T47D (cell line): ENCODE measurements around the gene OR8B4.
"Not testable (repeated sequence)": the region's sequence is repeated elsewhere in the genome, so short reads cannot be mapped to it uniquely, and the experiment has no call there.

Experiments used
- DNase-seq, 2 experiments: peaks; one replicate each; pipeline versions ENCODE4 v3.0.0 to v3.0.0-alpha.2; 2011 to 2012; ENCODE audit warnings: low read depth in 1 of 2, low spot score in 1 of 2
- JUND ChIP-seq: IDR thresholded peaks from 2 replicates; pipeline ENCODE4 v1.6.1; 2012; ENCODE audit warnings: low read depth
- in situ Hi-C: cut with HindIII; loops from 2 replicates; pipeline ENCODE4 v1.10.0; 2016; ENCODE audit warnings: low sequenced_read_pairs, low pct_unique_long_range_greater_than_20kb

The OR8B4 gene

DNA sequence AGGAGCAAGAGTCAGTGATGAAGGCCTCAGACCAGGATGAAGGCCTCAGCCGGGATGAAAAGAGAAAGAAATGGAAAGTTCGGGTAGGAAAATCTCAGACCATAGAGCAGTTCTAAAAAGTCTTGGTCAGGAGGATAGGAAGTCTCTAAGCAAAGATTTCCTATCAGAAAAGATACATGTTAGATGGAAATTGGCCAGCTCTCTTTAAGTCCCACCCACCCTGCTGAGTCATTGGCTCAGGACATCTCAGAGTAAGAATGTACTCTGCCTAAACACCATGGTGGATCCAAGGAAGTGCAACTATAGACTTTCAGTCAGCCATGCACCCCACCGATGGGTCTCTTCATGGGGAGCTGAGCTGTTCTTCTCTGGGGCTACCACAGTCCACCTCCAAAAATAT is 30.3 kb downstream of the OR8B4 start:
- TF ChIP-seq JUND = no peak
- in situ Hi-C loops = no loop called here
- DNase-seq = no peak

DNA sequence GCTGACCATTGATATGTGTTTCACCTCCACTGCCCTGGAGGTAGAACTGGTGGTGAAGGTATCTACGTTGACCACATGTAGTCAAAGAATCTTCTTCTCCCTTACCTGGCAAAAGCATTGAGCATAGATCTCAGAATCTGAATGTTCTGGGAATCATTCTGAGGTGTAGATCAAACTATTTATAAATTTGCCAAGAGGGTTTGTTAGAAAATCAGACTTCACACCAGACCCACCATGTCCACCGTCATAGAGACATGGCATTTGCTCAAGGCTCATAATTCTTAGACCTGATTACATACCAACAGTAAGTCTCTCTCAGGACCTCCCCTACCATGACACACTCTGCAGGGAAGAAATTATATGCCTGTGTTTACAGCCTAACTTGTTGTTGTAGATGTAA is 40.3 kb downstream of the OR8B4 start, which contains the start of gene OR8B2:
Gene OR8B2 (minus strand): TSS at position 101 of the 400 bp plus-strand sequence. CDS start 1,156 bp downstream, outside the sequence.
- no peak for DNase-seq
- in situ Hi-C loops = no loop called here
- TF ChIP-seq JUND = no peak

GRCh38 chr11:124382857-124383256 is 41.8 kb downstream of the OR8B4 start:
- DNase-seq, in situ Hi-C loops: not testable (repeated sequence)

GRCh38 chr11:124380585-124380984 is 44.1 kb downstream of the OR8B4 start:
- TF ChIP-seq JUND = no peak
- in situ Hi-C loops = no loop called here
- no peak for DNase-seq

- in situ Hi-C loops = no loop called here
- no peak for DNase-seq
- no peak for TF ChIP-seq JUND
Measured at GRCh38 chr11:124376280-124376679, 48.4 kb downstream of the OR8B4 start.
